GM12873 (cell line): ENCODE data around the gene TESPA1.

Source experiments
- TF ChIP-seq, protein P1 (sequence below): IDR thresholded peaks from 2 replicates; pipeline ENCODE4 v1.5.1; 2012; ENCODE audit warnings: low read depth, mild to moderate bottlenecking, moderate library complexity, low read length, control low read depth; ENCODE audit not compliant: insufficient read depth; ENCODE audit errors: missing control alignments

The TESPA1 gene, protein sequence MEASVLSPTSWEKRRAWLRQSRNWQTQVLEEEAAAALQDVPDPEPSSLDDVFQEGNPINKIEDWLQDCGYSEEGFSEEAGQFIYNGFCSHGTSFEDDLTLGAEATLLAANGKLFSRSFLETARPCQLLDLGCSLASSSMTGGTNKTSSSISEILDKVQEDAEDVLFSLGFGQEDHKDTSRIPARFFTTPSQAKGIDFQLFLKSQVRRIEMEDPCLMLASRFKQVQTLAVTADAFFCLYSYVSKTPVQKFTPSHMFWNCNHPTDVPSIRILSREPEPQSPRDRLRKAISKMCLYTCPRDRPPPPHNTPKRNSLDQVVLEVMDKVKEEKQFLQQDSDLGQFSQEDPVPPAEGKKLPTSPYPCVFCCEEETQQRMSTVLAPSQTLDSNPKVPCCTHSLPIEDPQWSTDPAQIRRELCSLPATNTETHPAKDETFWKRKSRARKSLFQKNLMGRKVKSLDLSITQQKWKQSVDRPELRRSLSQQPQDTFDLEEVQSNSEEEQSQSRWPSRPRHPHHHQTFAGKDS

DNA sequence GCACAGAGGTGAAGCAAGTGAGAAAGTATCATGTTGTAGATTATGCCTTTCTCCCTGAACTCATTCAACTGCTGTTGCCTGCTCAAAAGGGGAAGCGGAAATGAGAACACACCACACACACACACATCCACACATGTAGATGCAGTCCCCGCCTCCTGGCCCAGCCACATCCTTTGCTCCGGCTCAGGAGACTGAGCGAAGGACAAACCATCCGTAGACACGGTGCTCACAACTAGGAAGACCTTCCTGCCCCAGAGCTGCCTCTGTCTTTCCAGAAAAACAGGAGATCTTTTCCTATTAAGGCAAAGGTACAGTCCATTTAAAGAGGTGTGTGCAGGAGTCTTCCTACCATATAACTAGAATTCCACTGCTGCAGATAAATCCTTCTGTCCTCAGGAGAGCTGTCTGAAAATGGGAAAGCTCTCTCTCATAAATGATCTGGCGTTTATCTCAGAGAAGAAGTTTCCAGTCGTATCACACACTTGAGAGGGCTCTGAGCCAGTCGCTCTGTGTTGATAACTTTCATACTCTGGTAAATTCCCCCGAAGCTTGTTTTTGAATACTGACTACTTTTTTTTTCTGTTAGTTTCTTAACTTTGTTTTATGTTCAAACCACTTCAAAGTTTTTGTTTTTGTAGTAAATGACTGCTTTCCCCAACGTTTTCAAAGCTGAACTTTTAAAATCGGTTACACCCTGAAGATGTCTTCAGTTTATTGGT is at the start of gene TESPA1:
Gene TESPA1, minus strand, starts transcription at position 105 of the 719 bp plus-strand sequence. CDS start 10,200 bp downstream, outside the sequence.
- TF ChIP-seq, protein P1, sequence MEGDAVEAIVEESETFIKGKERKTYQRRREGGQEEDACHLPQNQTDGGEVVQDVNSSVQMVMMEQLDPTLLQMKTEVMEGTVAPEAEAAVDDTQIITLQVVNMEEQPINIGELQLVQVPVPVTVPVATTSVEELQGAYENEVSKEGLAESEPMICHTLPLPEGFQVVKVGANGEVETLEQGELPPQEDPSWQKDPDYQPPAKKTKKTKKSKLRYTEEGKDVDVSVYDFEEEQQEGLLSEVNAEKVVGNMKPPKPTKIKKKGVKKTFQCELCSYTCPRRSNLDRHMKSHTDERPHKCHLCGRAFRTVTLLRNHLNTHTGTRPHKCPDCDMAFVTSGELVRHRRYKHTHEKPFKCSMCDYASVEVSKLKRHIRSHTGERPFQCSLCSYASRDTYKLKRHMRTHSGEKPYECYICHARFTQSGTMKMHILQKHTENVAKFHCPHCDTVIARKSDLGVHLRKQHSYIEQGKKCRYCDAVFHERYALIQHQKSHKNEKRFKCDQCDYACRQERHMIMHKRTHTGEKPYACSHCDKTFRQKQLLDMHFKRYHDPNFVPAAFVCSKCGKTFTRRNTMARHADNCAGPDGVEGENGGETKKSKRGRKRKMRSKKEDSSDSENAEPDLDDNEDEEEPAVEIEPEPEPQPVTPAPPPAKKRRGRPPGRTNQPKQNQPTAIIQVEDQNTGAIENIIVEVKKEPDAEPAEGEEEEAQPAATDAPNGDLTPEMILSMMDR = no peak

- TF ChIP-seq, protein P1 = no peak
Observed at GRCh38 chr12:55034218-55034617, 49.7 kb upstream of the TESPA1 start.

DNA sequence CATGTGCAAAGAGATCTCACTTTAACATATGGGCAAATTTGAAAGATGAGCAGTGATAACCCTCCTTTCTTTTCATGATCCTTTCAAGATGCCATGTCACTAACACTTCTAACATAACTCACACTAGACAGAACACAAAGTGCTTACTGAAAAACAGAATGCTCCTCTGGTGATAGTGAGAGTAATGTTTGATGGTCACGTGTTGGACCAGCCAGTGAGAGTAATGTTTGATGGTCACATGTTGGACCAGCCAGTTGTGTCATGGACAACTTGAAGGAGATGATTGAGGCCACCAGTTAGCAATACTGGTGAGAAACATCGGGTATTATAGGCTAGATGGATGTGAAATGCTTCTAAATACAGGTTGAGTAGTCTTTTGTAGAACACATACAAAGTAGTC is 40.9 kb upstream of the TESPA1 start:
- TF ChIP-seq, protein P1 = no peak

- TF ChIP-seq, protein P1 = no peak
Observed at GRCh38 chr12:55024575-55024974, 40.0 kb upstream of the TESPA1 start.

GRCh38 chr12:55019784-55020183 is 35.2 kb upstream of the TESPA1 start, which contains the start of gene NEUROD4:
TSS of gene NEUROD4 (plus strand) at chr12:55019974. CDS start at chr12:55026440, 6,466 bp downstream.
- TF ChIP-seq, protein P1 = no peak

GRCh38 chr12:55017416-55017925 is 32.9 kb upstream of the TESPA1 start:
- TF ChIP-seq, protein P1 = no peak
